Liver (tissue), 2 donors: ENCODE data around the gene PAQR4.

Source experiments
- EGR1 ChIP-seq, 2 donors: IDR thresholded peaks; 2 replicates each; pipeline ENCODE4 v1.6.1; 2016 to 2018; ENCODE audit warnings: antibody characterized with exemption in 2 of 2, low read depth in 2 of 2
- RAD21 ChIP-seq, 2 donors: IDR thresholded peaks; 2 replicates each; pipeline ENCODE4 v1.6.1; 2016; ENCODE audit warnings: antibody characterized with exemption in 2 of 2, mild to moderate bottlenecking in 2 of 2
- RXRA ChIP-seq, 2 donors: IDR thresholded peaks; 2 replicates each; pipeline ENCODE4 v1.6.1; 2017 to 2018; ENCODE audit warnings: antibody characterized with exemption in 2 of 2, mild to moderate bottlenecking in 1 of 2
- donor health status: healthy.

DNA sequence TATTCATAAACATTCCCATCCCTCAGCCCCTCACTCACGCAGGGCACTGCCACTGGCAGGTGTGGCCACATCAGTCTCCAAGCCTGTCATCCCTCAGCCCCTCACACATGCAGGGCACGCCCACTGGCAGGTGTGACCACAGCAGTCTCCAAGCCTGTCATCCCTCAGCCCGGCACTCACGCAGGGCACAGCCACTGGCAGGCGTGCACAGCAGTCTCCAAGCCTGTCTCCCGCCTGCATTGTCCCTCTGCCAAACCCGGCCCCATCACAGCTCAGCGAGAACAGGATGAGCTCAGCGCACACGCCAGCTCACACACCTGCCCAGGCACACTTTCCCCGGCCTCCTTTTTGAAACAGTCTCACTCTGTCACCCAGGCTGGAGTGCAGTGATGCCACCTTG is 16.5 kb upstream of the PAQR4 start:
- TF ChIP-seq EGR1 (IDR thresholded peaks at IDR 0.05; ENCODE audit: low read depth in 2 of 2) = no peak
- TF ChIP-seq RAD21 (IDR thresholded peaks at IDR 0.05) = no peak
- TF ChIP-seq RXRA (IDR thresholded peaks at IDR 0.05) = no peak
